Hippocampal formation (tissue), 2 donors: ENCODE data around the gene CBX7.

ENCODE experiments used
- DNase-seq, 2 donors: peaks; one replicate each; lab custom pipeline; 2025; lab: John Stamatoyannopoulos, UW

Gene CBX7

DNA sequence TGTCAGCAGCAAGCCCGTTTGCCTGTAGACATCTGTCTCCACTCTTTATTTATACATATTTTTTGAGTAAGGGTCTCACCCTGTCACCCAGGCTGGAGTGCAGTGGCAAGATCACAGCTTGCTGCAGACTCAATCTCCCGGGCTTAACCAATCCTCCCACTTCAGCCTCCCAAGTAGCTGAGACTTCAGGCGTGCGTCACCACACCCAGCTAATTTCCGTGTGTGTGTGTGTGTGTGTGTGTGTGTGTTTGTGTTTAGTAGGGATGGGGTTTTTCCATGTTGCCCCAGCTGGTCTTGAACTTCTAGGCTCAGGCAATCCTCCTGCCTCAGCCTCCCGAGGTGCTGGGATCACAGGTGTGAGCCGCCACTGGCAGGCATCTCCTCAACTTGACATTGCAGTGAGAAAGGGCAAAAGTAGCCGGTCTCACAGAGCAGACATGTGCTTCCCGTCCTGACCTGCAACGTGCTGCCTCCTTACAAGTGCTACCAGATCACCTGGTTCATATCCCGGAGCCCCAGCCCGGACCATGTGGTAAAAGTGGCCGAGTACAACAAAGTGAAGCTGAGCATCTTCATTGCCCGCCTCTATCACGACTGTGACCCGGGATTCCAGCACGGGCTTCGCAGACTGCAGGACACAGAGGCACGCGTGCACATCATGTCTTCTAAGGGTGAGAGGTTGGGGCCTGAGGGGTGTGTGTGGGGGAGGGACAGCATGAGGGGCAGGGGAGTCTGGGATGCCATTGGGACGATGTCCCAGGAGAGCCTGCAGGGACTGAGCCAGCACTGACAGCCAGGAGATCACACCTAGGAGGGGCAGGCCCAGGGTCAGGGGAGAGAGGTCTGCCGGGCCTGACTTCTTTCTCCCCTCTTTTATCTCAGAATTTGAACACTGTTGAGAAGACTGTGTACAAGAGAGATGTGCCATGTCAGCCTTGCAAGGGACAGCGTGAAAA is 61.1 kb downstream of the CBX7 start:
- no peak for DNase-seq

DNA sequence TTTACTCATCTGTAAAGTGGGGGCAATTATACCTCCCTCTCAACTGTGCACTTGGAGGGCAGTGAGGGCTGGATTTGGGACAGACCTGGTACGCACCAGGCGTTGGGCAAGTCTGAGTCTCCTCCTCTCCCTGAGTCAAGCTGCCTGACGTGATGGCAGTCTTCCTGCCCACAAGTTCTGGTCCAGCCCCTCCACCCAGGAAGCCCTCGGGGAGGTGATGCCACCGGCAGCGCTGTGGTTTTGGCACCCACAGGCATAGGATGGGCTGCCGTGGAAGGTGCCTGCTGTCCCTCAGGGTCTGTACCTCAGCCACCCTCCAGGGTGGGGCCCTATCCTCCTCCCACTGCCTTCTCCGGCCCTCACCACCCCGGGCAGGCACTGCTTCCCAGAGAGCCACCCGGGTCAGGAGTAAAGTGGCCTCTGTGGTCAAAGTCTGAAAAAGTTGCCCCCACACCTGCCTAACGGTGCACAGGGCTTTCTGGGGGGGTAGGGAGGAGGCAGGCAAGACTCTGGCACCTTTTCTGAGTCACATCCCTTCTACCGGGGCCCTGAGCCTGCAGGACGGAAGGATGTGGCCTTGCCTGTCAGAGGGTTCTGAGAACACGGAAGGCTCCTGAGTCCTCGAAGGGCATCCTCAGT is 61.9 kb downstream of the CBX7 start:
- DNase-seq, result no peak

DNA sequence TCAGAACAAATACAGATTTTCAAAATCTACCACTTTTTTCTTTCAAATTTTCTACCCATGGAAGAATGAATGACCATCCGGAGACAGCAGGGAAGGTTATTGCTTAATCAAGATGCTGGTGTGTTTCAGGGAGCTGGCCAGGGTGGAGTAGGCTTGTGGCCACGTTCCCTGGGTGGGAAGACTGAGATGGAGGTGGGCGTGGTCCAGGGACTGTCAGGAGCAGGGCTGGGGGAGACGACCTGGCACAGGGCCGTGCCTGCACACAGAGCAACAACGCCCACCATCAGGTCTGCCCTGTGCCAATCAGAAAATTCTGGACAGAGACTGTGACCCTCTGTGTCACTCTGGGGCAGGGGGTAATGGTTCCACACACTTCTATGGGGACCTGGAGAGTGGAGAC is 62.6 kb downstream of the CBX7 start:
- no peak for DNase-seq

- DNase-seq, result no peak
Observed at GRCh38 chr22:39088685-39089032, 63.8 kb downstream of the CBX7 start.

DNA sequence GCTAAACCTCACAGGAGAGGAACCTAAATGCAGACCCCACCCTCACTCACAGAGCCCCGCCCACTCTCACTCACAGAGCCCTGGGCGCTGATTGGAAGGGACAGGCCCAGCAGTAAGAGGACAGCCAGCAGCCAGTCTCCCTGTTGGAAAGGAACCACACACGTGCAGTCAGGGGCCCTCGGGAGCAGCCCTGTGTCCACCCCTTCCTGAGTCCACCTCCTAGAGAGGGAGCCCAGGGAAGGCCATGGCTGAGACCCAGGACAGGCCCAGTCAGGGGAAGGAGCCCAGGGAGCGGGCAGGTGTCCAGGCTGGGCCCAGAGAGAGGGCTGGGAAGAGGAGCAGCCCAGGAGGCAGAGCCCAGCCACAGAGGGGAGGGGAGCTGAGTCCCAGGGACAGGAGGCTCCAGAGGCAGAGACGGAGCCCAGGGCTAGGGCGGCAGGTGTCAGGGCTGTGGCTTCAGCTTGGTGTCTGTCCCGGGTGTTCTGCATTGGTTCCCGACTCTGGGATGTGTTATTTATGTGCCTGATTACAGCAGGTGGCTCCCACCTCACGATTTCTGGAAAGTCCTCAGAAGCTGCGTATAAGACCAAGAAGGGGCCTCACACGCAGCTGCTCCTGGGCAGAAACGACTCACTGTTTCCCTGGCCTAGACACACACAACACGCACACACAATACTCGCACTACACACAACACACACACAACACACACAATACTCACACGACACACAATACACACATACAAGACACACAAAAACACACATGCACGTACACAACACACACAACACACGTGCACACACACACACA is 64.4 kb downstream of the CBX7 start:
- no peak for DNase-seq

GRCh38 chr22:39087098-39087497 is 65.4 kb downstream of the CBX7 start:
- no peak for DNase-seq

DNA sequence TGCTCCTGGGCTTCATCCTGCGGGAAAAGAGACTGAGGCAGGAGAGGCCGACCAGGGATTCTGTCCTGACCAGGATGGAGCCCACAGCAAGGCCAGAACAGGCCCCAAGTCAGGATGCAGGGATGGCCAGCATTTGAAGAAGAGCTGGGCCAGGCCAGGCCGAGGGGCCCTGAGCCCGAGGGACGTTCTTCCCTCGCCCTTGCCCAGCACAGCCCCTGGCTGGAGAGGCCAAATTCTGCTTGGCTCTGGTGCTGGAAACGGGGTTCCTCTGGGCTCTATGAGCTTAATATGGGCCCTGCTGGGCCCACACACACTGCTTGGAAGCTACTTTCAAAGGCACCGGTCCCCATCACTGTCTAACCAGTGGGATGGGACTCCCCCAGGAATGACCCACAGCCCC is 67.8 kb downstream of the CBX7 start:
- no peak for DNase-seq

- DNase-seq, result no peak
Observed at GRCh38 chr22:39083212-39084165, 69.0 kb downstream of the CBX7 start.

DNA sequence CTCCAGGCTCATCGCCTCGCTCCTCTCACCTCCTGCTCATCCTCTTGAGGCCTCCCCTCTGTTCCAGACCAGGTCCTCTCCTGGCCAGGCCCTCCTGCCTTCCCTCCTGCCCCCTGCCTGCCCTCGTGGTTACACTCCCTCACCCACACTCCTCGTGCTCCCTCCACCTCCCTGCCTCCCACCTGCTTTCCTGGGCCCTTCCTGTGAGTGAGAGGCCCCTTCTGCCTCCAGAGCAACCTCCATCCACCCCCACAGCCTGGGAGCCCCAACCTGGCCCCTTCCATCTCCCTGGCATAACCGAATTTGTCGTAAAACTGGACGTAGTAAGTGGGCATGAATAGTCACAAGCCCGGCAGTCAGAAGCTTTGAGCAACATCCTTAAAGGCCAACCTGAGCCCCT is 70.9 kb downstream of the CBX7 start:
- no peak for DNase-seq

- no peak for DNase-seq
Observed at GRCh38 chr22:39081016-39081415, 71.5 kb downstream of the CBX7 start.
